Esophagus mucosa (tissue), 1 donor: Measurements from ENCODE around the gene ASAP2. TPM values are rescaled to one million over a fixed set of nuclear protein-coding genes. Genes with fewer than 3 reads are reported as not detected.

Experiments
- ATAC-seq: fragments of 200-7000 bp; cut with Tn5 transposase; one replicate; pipeline ENCODE4 v1.9.1; 2020
- total RNA-seq: library from RNA; stranded (reverse); gene quantifications from one replicate; pipeline ENCODE4 v1.2.4, GENCODE V29; 2023
- donor health status: DM: yes; HTN: yes; CAD: no.

The ASAP2 gene
- 6.4 TPM for total RNA-seq

- ATAC-seq = peak; percentile 75
Measured at GRCh38 chr2:9205963-9206948, at the start of gene ASAP2. ASAP2 (plus strand) TSS chr2:9206812; CDS start chr2:9207105, 293 bp downstream.

- ATAC-seq = peak; percentile 92
Measured at GRCh38 chr2:9158786-9159779, 47.5 kb upstream of the ASAP2 start.

- no peak for ATAC-seq
Measured at GRCh38 chr2:9160732-9161131, 45.9 kb upstream of the ASAP2 start.

GRCh38 chr2:9162841-9163240 is 43.8 kb upstream of the ASAP2 start:
- ATAC-seq = no peak

- no peak for ATAC-seq
Measured at GRCh38 chr2:9163306-9164111, 43.1 kb upstream of the ASAP2 start.

GRCh38 chr2:9164112-9164608 is 42.5 kb upstream of the ASAP2 start:
- ATAC-seq = peak; percentile 80

GRCh38 chr2:9165625-9166024 is 41.0 kb upstream of the ASAP2 start:
- peak; percentile 63 for ATAC-seq

- ATAC-seq = no peak
Measured at GRCh38 chr2:9166579-9167377, 39.8 kb upstream of the ASAP2 start.

GRCh38 chr2:9167718-9168657 is 38.6 kb upstream of the ASAP2 start:
- no peak for ATAC-seq

- no peak for ATAC-seq
Measured at GRCh38 chr2:9168821-9169221, 37.8 kb upstream of the ASAP2 start.

- peak; percentile 89 for ATAC-seq
Measured at GRCh38 chr2:9169349-9170107, 37.1 kb upstream of the ASAP2 start.

- ATAC-seq = no peak
Measured at GRCh38 chr2:9170458-9171130, 36.0 kb upstream of the ASAP2 start.

- no peak for ATAC-seq
Measured at GRCh38 chr2:9174771-9175437, 31.7 kb upstream of the ASAP2 start.

GRCh38 chr2:9178110-9178903 is 28.3 kb upstream of the ASAP2 start:
- peak; percentile 17 for ATAC-seq

GRCh38 chr2:9178904-9179571 is 27.6 kb upstream of the ASAP2 start:
- ATAC-seq = peak; percentile 92

GRCh38 chr2:9179572-9180201 is 26.9 kb upstream of the ASAP2 start:
- peak; percentile 93 for ATAC-seq
